ENCODE results near the gene FBXO46.
"Not testable (repeated sequence)": the region's sequence is repeated elsewhere in the genome, so short reads cannot be mapped to it uniquely, and the experiment has no call there.

Gene FBXO46

DNA sequence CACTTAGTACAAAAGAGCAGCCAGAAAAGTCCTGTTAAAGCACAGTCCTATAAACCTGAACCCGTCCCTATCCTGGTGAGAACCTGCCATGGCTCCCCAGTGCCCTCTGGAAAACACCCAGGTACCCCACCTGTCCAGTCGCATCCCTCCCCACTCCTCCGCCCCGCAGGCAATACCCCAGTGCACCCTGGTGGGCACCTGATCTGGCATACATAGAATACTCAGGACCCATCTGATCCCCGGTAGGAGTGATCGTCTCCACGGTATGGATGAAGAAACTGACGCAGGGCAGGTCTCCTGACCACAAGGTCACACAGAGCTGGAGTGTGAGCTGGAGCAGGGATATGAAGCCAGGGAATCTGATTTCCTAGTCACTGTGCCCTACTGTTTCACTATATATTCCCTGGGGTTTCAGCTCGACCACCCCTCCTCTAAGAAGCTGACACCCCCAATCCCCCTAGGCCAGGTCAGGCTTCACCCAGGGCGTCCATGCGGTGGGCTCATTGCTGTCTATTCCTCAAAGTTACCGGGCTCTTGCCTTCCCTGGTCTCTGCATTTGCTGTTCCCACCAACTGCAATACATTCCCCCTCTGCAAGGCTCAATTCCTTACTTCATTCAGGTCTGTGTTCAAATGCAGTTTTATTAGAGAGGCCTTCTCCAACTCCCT lies 12.6 kb downstream of the FBXO46 start:
- no peak for DNase-seq

GRCh38 chr19:45717131-45717982 lies 13.3 kb downstream of the FBXO46 start:
- DNase-seq = peak; percentile 98

DNA sequence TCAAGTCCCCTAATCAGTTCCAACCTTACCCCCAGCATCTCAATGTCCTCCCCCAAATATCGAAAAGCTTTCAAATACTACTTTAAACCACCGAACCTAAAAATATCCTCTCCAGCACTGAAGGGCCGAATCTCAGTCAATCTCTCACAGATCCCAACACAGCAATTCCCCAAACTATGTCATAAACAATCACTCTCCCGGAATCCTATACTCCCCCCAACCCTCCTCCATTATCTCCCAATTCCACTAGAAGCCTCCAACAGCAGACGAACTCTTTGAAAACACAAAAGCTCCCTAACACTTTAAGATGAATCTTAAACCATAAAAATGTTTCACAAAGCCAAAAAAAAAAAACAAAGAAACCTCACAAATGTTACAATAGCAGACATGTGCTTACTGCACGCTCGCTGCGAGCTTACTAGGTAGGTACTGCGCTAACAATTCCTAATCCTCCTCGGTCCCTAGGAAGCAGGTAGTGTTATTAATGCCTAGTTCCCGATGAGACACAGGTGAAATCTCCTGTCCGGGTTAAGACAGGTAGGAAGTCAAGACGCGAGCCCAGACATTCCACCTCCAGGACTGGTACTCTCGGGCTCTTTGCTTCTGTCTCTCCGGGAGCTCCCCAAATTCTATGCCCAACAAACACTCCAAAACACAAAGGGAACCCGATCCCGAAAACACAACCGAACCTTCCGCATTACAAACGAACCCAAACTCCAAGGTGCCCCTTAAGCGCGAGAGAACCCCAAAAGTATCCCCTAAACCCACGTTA lies 14.2 kb downstream of the FBXO46 start:
- peak; percentile 28 for DNase-seq

DNA sequence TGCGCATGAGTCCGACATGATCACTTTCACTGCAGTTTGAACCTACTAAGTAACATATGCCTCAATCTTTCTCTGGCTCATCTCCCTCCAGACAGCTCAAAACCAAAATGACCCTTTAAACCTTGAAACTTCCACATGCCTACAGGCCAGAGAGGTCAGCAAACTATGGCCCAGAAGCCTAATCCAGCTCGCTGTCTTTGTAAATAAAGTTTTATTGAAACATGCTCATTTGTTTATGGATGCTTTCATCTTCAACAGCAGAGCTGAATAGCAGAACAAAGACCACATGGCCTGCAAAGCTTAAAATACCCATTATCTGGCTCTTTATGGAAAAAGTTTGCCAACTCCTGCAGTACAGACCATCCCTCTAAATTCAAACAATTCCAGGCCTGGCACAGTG lies 15.6 kb downstream of the FBXO46 start:
- no peak for DNase-seq

DNA sequence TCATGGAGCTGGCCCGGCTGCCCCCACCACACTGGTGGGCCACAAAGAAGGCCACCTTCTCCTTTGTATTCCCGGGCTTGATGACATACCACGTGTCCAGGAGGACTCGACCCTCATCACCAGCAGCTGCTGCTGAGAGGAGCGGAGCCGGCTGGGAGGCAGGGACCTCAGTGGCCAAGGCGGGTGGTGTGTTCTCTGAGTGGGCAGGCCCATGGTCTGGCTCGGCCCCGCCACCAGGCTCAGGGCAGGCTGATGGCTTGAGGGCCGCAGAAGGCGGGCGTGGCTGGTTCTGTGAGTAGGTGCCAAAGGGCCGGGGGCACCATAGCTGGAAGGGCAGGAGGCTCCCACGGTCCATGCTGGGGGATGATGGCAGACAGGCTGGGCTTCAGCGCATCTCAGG lies 17.6 kb downstream of the FBXO46 start:
- no peak for DNase-seq

DNA sequence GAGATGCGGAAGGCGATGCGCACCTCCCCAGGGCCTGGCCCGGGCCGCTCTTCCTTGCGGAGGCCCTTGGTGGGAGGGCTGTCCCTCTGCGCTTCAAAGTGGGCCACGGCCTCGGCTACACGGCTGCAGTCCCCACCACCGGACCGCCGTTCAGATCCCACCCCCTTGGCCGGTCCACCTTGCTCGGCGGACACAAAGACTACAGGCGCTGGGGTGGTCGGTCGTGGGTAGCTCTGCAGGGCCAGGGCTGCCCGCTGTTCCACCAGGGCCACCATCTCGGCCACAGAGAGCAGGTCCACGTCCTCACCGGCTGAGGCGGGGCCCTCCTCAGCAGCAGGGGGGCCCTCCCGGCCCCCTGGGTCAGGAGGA lies 18.0 kb downstream of the FBXO46 start:
- DNase-seq = no peak

- DNase-seq = no peak
Measured at GRCh38 chr19:45711851-45712698, 18.6 kb downstream of the FBXO46 start.

DNA sequence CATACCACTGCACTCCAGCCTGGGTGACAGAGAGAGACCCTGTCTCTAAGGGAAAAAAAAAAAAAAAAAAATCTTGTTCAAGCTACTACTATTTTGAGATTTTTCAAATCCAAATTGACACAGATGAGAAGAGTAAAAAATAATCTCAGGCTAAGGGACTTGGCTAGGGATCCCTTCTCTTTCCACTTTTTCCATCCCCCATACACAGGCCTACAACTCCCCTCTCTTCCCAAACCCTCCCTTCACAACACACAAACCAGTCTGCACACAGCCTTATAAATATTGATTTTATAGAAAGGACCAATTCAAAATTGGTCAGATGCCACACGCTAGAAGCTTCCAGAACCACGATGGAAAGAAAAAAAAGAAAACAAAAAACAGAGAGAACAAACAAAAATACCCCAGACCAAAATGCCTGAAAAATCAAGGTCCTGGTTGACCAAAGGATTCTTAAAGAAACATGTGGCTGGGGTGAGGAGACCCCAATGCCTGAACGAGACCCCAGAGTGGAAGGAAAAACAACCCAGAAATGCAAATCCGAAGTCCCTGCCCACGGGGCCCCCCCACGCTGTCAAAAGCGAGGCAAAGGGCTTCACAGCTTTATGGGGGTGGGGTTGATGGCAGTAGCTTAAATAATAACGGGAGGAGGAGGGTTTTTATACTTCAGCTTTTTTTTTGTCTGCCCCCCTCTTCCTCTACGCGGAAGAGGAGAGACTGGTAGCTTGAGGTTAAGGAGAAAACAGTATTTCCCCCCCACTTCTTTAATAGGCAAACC lies 20.2 kb downstream of the FBXO46 start:
- no peak for DNase-seq

DNA sequence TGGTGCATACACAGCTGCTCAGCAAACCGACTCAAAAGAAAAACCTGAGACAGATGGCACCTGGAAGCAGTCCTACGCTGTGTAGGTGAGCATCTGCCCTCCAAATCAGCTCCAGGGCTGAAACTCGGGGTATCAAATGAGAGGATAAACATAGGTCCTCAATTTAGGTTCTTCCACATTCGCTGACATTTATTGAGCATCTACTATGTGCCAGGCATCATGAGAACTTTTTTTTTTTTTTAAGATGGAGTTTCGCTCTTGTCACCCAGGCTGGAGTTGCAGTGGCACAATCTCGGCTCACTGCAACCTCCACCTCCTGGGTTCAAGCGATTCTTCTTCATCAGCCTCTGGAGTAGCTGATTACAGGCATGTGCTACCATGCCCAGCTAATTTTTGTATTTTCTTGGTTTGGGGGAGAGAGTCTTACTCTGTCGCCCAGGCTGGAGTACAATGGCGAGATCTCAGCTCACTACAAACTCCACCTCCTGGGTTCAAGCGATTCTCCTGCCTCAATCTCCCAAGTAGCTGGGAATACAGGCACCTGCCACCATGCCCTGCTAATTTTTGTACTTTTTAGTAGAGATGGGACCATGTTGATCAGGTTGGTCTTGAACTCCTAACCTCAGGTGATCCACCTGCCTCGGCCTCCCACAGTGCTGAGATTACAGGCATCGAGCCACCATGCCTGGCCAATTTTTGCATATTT lies 24.8 kb downstream of the FBXO46 start:
- DNase-seq = no peak

GRCh38 chr19:45705115-45705514 lies 25.6 kb downstream of the FBXO46 start:
- peak; percentile 23 for DNase-seq

GRCh38 chr19:45701676-45702075 lies 29.0 kb downstream of the FBXO46 start:
- no peak for DNase-seq

DNA sequence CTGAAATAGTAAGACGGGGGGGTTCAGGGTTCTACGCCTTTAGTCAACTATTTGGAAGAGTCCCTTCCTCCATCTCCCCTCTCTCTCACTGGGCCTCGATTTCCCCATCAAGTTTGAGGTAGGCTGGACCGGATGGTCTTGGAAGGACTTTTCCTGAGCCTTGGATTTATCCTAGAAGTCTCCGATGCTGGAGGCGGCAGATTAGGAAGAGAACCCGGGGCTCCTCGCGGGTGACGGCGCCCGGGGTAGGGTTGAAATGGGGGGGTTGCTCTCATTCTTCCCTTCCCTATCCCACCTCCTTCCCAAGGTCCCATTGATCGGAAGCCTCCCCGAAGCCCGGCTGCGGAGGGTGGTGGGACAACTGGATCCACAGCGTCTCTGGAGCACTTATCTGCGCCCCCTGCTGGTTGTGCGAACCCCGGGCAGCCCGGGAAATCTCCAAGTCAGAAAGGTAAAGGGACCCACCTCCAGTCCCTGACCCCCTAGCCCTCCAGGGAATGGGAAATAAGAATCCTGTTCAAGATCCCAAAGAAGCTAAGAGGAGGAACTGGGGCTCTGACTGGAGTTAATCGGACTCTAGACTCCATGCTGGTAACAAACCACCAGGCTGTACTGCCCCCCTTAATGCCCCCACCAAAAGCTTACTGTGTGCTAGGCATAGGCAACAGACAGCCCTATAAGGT lies 37.4 kb downstream of the FBXO46 start:
- DNase-seq = peak; percentile 68

DNA sequence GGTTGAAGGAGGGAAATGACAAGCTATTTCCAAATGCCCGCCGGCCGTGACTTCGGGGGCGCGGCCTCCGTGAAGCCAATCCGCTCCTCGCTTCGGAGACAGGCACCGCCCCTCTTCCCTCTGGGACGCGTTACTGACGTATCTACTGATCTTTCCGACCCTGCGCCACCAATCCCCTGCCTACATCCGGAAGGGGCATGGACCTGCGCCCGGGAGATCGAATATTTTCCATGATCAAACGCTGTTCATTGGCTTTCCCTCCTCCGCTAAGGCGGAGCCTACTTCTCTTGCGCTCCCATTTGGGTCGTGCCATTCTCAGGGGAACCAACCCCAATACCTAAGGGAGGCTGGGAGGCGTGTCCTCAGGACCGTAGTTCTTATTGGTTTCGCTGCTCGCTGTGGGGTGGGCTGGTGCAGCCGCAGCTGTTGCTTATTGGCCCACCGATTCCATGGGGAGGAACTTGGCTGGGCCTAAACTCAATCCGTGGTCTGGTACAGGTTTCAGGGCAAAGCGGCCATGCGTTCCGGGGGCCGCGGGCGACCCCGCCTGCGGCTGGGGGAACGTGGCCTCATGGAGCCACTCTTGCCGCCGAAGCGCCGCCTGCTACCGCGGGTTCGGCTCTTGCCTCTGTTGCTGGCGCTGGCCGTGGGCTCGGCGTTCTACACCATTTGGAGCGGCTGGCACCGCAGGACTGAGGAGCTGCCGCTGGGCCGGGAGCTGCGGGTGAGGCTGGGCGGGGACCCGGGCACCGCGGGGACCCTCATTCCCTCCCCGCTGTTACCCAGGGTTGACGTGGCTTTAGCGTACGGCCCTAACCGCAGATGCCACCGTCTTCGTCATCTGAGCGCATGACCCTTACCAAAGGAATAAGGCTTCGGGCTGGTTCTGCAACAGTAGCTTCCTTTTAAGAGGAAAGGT lies 38.2 kb downstream of the FBXO46 start, which contains the start of gene QPCTL:
Gene QPCTL (plus strand): TSS at position 480 of the 919 bp plus-strand sequence. CDS start 38 bp downstream, at position 518.
- peak; percentile 97 for DNase-seq

DNA sequence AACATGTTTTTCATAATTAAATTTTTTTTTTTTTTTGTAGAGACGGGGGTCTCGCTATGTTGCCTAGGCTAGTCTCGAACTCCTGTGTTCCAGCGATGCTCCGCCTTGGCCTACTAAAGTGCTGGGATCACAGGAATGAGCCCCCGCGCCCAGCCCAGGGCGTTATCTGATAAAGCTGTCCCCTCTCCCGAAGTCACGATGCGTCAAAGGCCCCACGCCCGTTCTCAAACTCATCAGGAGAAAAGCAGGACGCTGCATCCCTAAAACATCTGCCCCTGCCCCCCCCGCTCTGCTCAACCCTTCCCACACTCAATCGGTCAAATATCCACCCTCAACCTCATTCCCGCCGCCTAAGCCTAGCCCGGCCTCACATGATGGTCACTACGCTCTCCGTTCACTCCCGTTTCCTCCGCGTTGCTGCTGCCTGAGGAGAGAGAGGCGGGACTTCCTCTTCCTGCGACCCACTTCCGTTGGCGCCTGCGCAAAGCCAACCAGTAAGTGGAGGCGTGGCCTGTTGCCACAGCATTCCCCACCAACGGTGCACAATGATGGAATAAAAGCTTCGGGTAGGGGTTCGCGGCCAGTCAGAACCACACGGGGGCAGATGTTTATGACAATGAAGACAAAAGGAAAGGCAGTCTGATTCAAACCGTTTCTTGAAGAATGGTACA lies 39.0 kb downstream of the FBXO46 start, which contains the start of gene SNRPD2:
Gene SNRPD2 (minus strand): TSS at position 438 of the 671 bp plus-strand sequence. CDS start 65 bp downstream, at position 373.
- DNase-seq = peak; percentile 93

- DNase-seq = no peak
Measured at GRCh38 chr19:45687599-45687998, 43.1 kb downstream of the FBXO46 start.

DNA sequence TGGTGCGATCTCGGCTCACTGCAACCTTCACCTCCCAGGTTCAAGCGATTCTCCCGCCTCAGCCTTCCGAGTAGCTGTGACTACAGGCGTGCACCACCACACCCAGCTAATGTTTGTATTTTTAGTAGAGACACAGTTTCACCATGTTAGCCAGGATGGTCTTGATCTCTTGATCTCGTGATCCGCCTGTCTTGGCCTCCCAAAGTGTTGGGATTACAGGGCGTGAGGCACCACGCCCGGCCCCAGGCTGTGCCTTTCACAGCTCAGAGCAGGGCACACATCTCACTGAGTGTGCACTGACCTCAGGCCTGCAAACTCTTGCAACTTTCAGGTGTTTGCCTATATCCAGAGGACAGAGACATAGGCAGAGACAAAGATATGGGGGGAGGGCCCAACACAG lies 45.7 kb downstream of the FBXO46 start:
- not testable (repeated sequence) for DNase-seq

GRCh38 chr19:45682908-45683307 lies 47.8 kb downstream of the FBXO46 start:
- DNase-seq = no peak

- no peak for DNase-seq
Measured at GRCh38 chr19:45682117-45682516, 48.6 kb downstream of the FBXO46 start.

Measured in RPMI8226 (cell line).